Body of pancreas (tissue), 4 donors: ENCODE results near the gene RCC2.

ENCODE experiments used
- CTCF ChIP-seq, 7 experiments: fragments of 450-650 bp in 4 of 7; fragments of 200-600 bp in 3 of 7; sonication (generic) in 3 of 7; IDR thresholded peaks; one replicate each; pipeline ENCODE4 v1.5.1; 2016 to 2019; ENCODE audit warnings: antibody characterized with exemption in 7 of 7
- POLR2A ChIP-seq, 3 donors: fragments of 450-650 bp; IDR thresholded peaks; one replicate each; pipeline ENCODE4 v1.6.1; 2016; ENCODE audit warnings: antibody characterized with exemption in 3 of 3, mild to moderate bottlenecking in 2 of 3

- TF ChIP-seq POLR2A (IDR thresholded peaks at IDR 0.05) (no peak), CTCF (IDR thresholded peaks at IDR 0.05) (no peak)
Observed at GRCh38 chr1:17452686-17453085, 13.2 kb upstream of the RCC2 start.
